ENCODE results near the gene SLC17A7. TPM values are rescaled to one million over a fixed set of nuclear protein-coding genes. Genes with fewer than 3 reads are reported as not detected.
A peak's percentile ranks its signal among the peaks of the same experiment; 100 is the strongest.

The SLC17A7 gene
- total and polyA plus RNA-seq, 9 of the 15 experiments (the other 6 are each of a cell fraction or from before 2014, with no cell fraction given): 1.1 to 15.7 (median 2.4) TPM

DNA sequence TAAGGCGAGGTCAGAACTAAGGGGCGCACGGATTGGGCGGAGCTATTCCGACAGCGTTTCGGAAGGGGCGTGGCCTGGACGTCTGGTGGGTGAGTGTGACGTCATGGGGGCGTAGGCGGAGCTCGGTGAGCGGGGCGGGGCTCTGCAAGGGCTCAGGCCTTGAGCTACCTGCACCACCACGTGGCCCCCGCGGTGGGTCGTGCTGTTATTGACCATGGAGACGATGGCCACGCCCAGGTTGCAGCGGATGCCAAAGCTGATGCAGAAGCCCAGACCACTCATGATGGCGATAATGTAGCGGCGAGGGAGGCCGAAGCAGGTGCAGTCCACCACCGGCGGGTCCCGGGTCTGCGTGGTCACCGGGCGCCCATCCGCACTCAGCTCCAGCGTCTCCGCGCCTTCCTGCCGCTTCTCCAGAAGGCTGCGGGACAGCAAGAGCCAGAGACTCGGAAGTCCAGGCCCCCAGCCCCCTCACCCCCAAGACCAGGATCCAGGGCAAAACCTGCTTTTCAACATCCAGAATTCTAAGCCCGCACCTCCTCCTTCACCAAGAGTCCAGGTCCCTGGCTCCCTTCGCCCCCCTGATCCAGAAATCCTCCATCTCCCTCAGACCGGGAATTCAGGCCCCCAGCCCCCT is 4.8 kb downstream of the SLC17A7 start (continued):
- TF ChIP-seq, protein P1, sequence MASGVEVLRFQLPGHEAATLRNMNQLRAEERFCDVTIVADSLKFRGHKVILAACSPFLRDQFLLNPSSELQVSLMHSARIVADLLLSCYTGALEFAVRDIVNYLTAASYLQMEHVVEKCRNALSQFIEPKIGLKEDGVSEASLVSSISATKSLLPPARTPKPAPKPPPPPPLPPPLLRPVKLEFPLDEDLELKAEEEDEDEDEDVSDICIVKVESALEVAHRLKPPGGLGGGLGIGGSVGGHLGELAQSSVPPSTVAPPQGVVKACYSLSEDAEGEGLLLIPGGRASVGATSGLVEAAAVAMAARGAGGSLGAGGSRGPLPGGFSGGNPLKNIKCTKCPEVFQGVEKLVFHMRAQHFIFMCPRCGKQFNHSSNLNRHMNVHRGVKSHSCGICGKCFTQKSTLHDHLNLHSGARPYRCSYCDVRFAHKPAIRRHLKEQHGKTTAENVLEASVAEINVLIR (CRISPR knock-in tag; IDR thresholded peaks at IDR 0.05): 0 out of 2 replicates have a peak, but pooled peaks have one; percentile 45
- TF ChIP-seq ZNF253 (CRISPR knock-in tag; conservative IDR thresholded peaks at IDR 0.05): no peak
- TF ChIP-seq, protein P2, sequence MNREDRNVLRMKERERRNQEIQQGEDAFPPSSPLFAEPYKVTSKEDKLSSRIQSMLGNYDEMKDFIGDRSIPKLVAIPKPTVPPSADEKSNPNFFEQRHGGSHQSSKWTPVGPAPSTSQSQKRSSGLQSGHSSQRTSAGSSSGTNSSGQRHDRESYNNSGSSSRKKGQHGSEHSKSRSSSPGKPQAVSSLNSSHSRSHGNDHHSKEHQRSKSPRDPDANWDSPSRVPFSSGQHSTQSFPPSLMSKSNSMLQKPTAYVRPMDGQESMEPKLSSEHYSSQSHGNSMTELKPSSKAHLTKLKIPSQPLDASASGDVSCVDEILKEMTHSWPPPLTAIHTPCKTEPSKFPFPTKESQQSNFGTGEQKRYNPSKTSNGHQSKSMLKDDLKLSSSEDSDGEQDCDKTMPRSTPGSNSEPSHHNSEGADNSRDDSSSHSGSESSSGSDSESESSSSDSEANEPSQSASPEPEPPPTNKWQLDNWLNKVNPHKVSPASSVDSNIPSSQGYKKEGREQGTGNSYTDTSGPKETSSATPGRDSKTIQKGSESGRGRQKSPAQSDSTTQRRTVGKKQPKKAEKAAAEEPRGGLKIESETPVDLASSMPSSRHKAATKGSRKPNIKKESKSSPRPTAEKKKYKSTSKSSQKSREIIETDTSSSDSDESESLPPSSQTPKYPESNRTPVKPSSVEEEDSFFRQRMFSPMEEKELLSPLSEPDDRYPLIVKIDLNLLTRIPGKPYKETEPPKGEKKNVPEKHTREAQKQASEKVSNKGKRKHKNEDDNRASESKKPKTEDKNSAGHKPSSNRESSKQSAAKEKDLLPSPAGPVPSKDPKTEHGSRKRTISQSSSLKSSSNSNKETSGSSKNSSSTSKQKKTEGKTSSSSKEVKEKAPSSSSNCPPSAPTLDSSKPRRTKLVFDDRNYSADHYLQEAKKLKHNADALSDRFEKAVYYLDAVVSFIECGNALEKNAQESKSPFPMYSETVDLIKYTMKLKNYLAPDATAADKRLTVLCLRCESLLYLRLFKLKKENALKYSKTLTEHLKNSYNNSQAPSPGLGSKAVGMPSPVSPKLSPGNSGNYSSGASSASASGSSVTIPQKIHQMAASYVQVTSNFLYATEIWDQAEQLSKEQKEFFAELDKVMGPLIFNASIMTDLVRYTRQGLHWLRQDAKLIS (CRISPR knock-in tag; IDR thresholded peaks at IDR 0.05): no peak
- no peak for TF ChIP-seq TGIF2 (CRISPR knock-in tag; IDR thresholded peaks at IDR 0.05)
- 0 out of 2 replicates have a peak, but pooled peaks have one; percentile 15 for TF ChIP-seq PHF8 (IDR thresholded peaks at IDR 0.05; ENCODE audit: borderline replicate concordance, low read length)
- no peak for TF ChIP-seq RFX7 (CRISPR knock-in tag; IDR thresholded peaks at IDR 0.05)
- TF ChIP-seq, protein P3, sequence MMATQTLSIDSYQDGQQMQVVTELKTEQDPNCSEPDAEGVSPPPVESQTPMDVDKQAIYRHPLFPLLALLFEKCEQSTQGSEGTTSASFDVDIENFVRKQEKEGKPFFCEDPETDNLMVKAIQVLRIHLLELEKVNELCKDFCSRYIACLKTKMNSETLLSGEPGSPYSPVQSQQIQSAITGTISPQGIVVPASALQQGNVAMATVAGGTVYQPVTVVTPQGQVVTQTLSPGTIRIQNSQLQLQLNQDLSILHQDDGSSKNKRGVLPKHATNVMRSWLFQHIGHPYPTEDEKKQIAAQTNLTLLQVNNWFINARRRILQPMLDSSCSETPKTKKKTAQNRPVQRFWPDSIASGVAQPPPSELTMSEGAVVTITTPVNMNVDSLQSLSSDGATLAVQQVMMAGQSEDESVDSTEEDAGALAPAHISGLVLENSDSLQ (IDR thresholded peaks at IDR 0.05): no peak
- TF ChIP-seq CCAR2 (IDR thresholded peaks at IDR 0.05; ENCODE audit: low read depth, low read length): no peak
- no peak for TF ChIP-seq RFX1 (IDR thresholded peaks at IDR 0.05)
- TF ChIP-seq SLC30A9 (CRISPR knock-in tag; IDR thresholded peaks at IDR 0.05): no peak
- no peak for TF ChIP-seq NCOA2 (IDR thresholded peaks at IDR 0.05; ENCODE audit: partially characterized antibody in 2 of 2)
- no peak for TF ChIP-seq FUS (optimal IDR thresholded peaks at IDR 0.05; ENCODE audit: low read depth, low read length)
- peak; percentile 96 for TF ChIP-seq CREM (IDR thresholded peaks at IDR 0.05; ENCODE audit: low read depth)
- no peak for TF ChIP-seq SIN3A (IDR thresholded peaks at IDR 0.05; ENCODE audit: borderline replicate concordance in 2 of 2, control insufficient read depth in 1 of 2, low read depth in 2 of 2, low read length in 2 of 2)
- TF ChIP-seq, protein P4, sequence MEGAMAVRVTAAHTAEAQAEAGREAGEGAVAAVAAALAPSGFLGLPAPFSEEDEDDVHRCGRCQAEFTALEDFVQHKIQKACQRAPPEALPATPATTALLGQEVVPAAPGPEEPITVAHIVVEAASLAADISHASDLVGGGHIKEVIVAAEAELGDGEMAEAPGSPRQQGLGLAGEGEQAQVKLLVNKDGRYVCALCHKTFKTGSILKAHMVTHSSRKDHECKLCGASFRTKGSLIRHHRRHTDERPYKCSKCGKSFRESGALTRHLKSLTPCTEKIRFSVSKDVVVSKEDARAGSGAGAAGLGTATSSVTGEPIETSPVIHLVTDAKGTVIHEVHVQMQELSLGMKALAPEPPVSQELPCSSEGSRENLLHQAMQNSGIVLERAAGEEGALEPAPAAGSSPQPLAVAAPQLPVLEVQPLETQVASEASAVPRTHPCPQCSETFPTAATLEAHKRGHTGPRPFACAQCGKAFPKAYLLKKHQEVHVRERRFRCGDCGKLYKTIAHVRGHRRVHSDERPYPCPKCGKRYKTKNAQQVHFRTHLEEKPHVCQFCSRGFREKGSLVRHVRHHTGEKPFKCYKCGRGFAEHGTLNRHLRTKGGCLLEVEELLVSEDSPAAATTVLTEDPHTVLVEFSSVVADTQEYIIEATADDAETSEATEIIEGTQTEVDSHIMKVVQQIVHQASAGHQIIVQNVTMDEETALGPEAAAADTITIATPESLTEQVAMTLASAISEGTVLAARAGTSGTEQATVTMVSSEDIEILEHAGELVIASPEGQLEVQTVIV (CRISPR knock-in tag; IDR thresholded peaks at IDR 0.05; ENCODE audit: borderline replicate concordance): no peak
- TF ChIP-seq, protein P5, sequence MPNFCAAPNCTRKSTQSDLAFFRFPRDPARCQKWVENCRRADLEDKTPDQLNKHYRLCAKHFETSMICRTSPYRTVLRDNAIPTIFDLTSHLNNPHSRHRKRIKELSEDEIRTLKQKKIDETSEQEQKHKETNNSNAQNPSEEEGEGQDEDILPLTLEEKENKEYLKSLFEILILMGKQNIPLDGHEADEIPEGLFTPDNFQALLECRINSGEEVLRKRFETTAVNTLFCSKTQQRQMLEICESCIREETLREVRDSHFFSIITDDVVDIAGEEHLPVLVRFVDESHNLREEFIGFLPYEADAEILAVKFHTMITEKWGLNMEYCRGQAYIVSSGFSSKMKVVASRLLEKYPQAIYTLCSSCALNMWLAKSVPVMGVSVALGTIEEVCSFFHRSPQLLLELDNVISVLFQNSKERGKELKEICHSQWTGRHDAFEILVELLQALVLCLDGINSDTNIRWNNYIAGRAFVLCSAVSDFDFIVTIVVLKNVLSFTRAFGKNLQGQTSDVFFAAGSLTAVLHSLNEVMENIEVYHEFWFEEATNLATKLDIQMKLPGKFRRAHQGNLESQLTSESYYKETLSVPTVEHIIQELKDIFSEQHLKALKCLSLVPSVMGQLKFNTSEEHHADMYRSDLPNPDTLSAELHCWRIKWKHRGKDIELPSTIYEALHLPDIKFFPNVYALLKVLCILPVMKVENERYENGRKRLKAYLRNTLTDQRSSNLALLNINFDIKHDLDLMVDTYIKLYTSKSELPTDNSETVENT (CRISPR knock-in tag; IDR thresholded peaks at IDR 0.05): no peak
